IMR-90 (cell line): ENCODE data around the gene OR2F2. TPM values are rescaled to one million over a fixed set of nuclear protein-coding genes. Genes with fewer than 3 reads are reported as not detected.

Source experiments
- ATAC-seq: fragments of 200-7000 bp; cut with Tn5 transposase; 2 replicates; pipeline ENCODE4 v1.9.1; 2020; ENCODE audit warnings: low read depth, mild to moderate bottlenecking, moderate library complexity
- BruUV-seq: library from RNA; stranded (reverse); fragments of 400-500 nt; replicated peaks from 2 replicates; lab custom pipeline; 2021; lab: Mats Ljungman, UMichigan
- CTCF ChIA-PET: fragments of 300-600 bp; formaldehyde crosslinking; extraction: SDS; loops from one replicate; lab custom pipeline; 2021; ENCODE audit warnings: antibody characterized with exemption; lab: Yijun Ruan, JAX
- POLR2A ChIA-PET: fragments of 300-600 bp; sonication (Branson Sonifier 250); formaldehyde crosslinking; loops from one replicate; lab custom pipeline; 2022; ENCODE audit warnings: antibody characterized with exemption; ENCODE audit not compliant: unreplicated experiment; lab: Charles Lee
- DNase-seq: peaks from one replicate; pipeline ENCODE4 v3.0.0; 2013
- H2AFZ ChIP-seq: replicated peaks from 2 replicates; pipeline ENCODE3; 2013; ENCODE audit warnings: low read length, mild to moderate bottlenecking; ENCODE audit not compliant: poor library complexity
- H2AK5ac ChIP-seq: 2 replicates; pipeline ENCODE4 v1.6.1; 2013; ENCODE audit warnings: low read depth, low read length, inconsistent platforms
- H2AK9ac ChIP-seq: replicated peaks from 2 replicates; pipeline ENCODE3; 2013; ENCODE audit warnings: mild to moderate bottlenecking, low read depth, low read length, moderate library complexity; ENCODE audit not compliant: poor library complexity
- H2BK120ac ChIP-seq: 2 replicates; pipeline ENCODE4 v1.6.1; 2013; ENCODE audit warnings: low read depth, low read length, inconsistent platforms
- H2BK15ac ChIP-seq: 3 replicates; pipeline ENCODE4 v1.6.1; 2013; ENCODE audit warnings: low read depth, low read length, inconsistent platforms
- H2BK20ac ChIP-seq: 2 replicates; pipeline ENCODE4 v1.6.1; 2013; ENCODE audit warnings: low read depth, mild to moderate bottlenecking, inconsistent platforms, low read length, moderate library complexity
- H2BK5ac ChIP-seq: 2 replicates; pipeline ENCODE4 v1.6.1; 2013; ENCODE audit warnings: mild to moderate bottlenecking, low read depth, low read length, inconsistent platforms; ENCODE audit not compliant: poor library complexity, severe bottlenecking
- H3K14ac ChIP-seq: replicated peaks from 2 replicates; pipeline ENCODE4 v1.6.1; 2013; ENCODE audit warnings: low read depth, low read length, inconsistent platforms
- H3K18ac ChIP-seq: 2 replicates; pipeline ENCODE4 v1.6.1; 2013; ENCODE audit warnings: low read depth, low read length, control low read depth
- H3K23ac ChIP-seq: 2 replicates; pipeline ENCODE4 v1.6.1; 2013; ENCODE audit warnings: low read depth, low read length, inconsistent platforms
- H3K27ac ChIP-seq: 2 replicates; pipeline ENCODE4 v1.5.1; 2013; ENCODE audit warnings: mild to moderate bottlenecking, control low read depth, low read length; ENCODE audit not compliant: insufficient read depth
- H3K27me3 ChIP-seq: 2 replicates; pipeline ENCODE4 v1.6.1; 2013; ENCODE audit warnings: low read length; ENCODE audit not compliant: control insufficient read depth, insufficient read depth
- H3K36me3 ChIP-seq: 2 replicates; pipeline ENCODE4 v1.6.1; 2013; ENCODE audit warnings: low read length, mixed read lengths; ENCODE audit not compliant: control insufficient read depth, insufficient read depth
- H3K4ac ChIP-seq: 2 replicates; pipeline ENCODE4 v1.6.1; 2013; ENCODE audit warnings: low read depth, low read length, inconsistent platforms
- H3K4me1 ChIP-seq: 2 replicates; pipeline ENCODE4 v1.6.1; 2013; ENCODE audit warnings: low read length, mixed read lengths; ENCODE audit not compliant: control insufficient read depth, insufficient read depth
- H3K4me2 ChIP-seq: 2 replicates; pipeline ENCODE4 v1.6.1; 2013; ENCODE audit warnings: low read depth, mild to moderate bottlenecking, control low read depth, low read length, moderate library complexity
- H3K4me3 ChIP-seq: 2 replicates; pipeline ENCODE4 v1.5.1; 2013; ENCODE audit warnings: low read depth, mild to moderate bottlenecking, control low read depth, low read length, moderate library complexity; ENCODE audit not compliant: insufficient read depth
- H3K56ac ChIP-seq: 2 replicates; pipeline ENCODE4 v1.6.1; 2013; ENCODE audit warnings: low read length, inconsistent platforms; ENCODE audit not compliant: insufficient read depth; ENCODE audit errors: extremely low read depth
- H3K79me1 ChIP-seq, 2 experiments: 2 replicates each; pipeline ENCODE4 v1.6.1; 2013; ENCODE audit warnings: low read length in 2 of 2, inconsistent platforms in 1 of 2, low read depth in 1 of 2
- H3K9ac ChIP-seq: 2 replicates; pipeline ENCODE4 v1.6.1; 2013; ENCODE audit warnings: low read depth, low read length, control low read depth
- H3K9me1 ChIP-seq: 2 replicates; pipeline ENCODE4 v1.6.1; 2013; ENCODE audit warnings: low read length, inconsistent platforms; ENCODE audit not compliant: insufficient read depth
- H3K9me3 ChIP-seq: 2 replicates; pipeline ENCODE4 v1.6.1; 2013; ENCODE audit warnings: low read length; ENCODE audit not compliant: control insufficient read depth, insufficient read depth
- H4K20me1 ChIP-seq: 2 replicates; pipeline ENCODE4 v1.6.1; 2013; ENCODE audit warnings: low read length, inconsistent platforms; ENCODE audit not compliant: insufficient read depth
- H4K5ac ChIP-seq: 2 replicates; pipeline ENCODE4 v1.6.1; 2013; ENCODE audit warnings: mild to moderate bottlenecking, low read depth, low read length, control low read depth
- H4K8ac ChIP-seq, 2 experiments: 2 replicates each; pipeline ENCODE4 v1.6.1; 2013; ENCODE audit warnings: low read depth in 2 of 2, low read length in 2 of 2, control low read depth in 1 of 2, inconsistent platforms in 1 of 2
- H4K91ac ChIP-seq: 2 replicates; pipeline ENCODE4 v1.6.1; 2013; ENCODE audit warnings: low read depth, low read length, inconsistent platforms; ENCODE audit not compliant: insufficient read depth
- CEBPB ChIP-seq: IDR thresholded peaks from 2 replicates; pipeline ENCODE4 v1.6.1; 2012; ENCODE audit warnings: low read depth, low read length, improper control_type of control experiment
- CTCF ChIP-seq: conservative IDR thresholded peaks from 2 replicates; pipeline ENCODE4 v1.5.1; 2012; ENCODE audit warnings: mild to moderate bottlenecking, low read depth, low read length, improper control_type of control experiment
- RFX5 ChIP-seq: IDR thresholded peaks from 2 replicates; pipeline ENCODE4 v1.8.0; 2012; ENCODE audit warnings: low read depth, mild to moderate bottlenecking, low read length, moderate library complexity
- WGBS, 2 experiments: methylation state at CpG; one replicate each; pipeline versions ENCODE4 v1.1.5 to v1.1.7; 2013; ENCODE audit warnings: missing lambda C conversion rate in 2 of 2; ENCODE audit not compliant: insufficient read length in 1 of 2; ENCODE audit errors: extremely low coverage in 2 of 2; 5-methylcytosine and 5-hydroxymethylcytosine counted together
- dilution Hi-C: fragments of 300-500 bp; cut with HindIII; formaldehyde crosslinking; loops from one replicate; pipeline ENCODE4 v1.14.3; 2018; ENCODE audit warnings: low sequenced_read_pairs; ENCODE audit not compliant: unreplicated experiment
- in situ Hi-C: fragments of 300-500 bp; cut with MboI; formaldehyde crosslinking; loops from 3 replicates; pipeline ENCODE4 v1.14.3; 2019; ENCODE audit warnings: low sequenced_read_pairs, inconsistent platforms, mixed read lengths
- intact Hi-C: fragments of 100-400 bp; cut with micrococcal nuclease; formaldehyde crosslinking; loops from 2 replicates; pipeline ENCODE4 v1.10.0; 2022
- polyA plus RNA-seq, 3 experiments: library from polyadenylated mRNA; depleted of rRNA; stranded (reverse); fragments of >200 nt; gene quantifications; 2 replicates each; pipeline ENCODE4 v1.2.3, GENCODE V29; 2012; ENCODE audit warnings: low replicate concordance in 1 of 3
- total RNA-seq: library from RNA; depleted of rRNA; stranded (reverse); fragments of >200 nt; gene quantifications from 2 replicates; pipeline ENCODE4 v1.2.3, GENCODE V29; 2012

Gene OR2F2
- total and polyA plus RNA-seq, 2 of the 4 experiments (the other 2 are of a cell fraction) = not detected

GRCh38 chr7:143936087-143937009 lies 1.3 kb downstream of the OR2F2 start:
- H2BK120ac ChIP-seq = peak overlapping the region; percentile 76
- peak overlapping the region; percentile 93 for H4K91ac ChIP-seq
- BruUV-seq = no TSS peak
- intact Hi-C loops (loop anchor here (5.0 kb wide), 2 partner anchors 34 to 41 kb away; partner anchors contain the start of gene TCAF1), in situ Hi-C loops (no loop called here), dilution Hi-C loops (no loop called here)
- peak overlapping the region; percentile 28 for H3K4me2 ChIP-seq
- no peaks in the 10 kb centered on the region for H3K27me3 ChIP-seq
- H2BK15ac ChIP-seq = peak overlapping the region; percentile 82; the same call in 2 of the 3 replicates
- H3K4me1 ChIP-seq = peaks cover 21% of the 10 kb centered on the region
- no peaks in the 10 kb centered on the region for H3K79me1 ChIP-seq
- H3K18ac ChIP-seq = peak overlapping the region; percentile 96
- no CpG with 5 or more reads among the region's 4 CpGs for WGBS, 2 experiments
- H2BK5ac ChIP-seq = peak overlapping the region; percentile 74
- no peak overlapping the region for H3K56ac ChIP-seq
- no peaks in the 10 kb centered on the region for H3K36me3 ChIP-seq
- H3K23ac ChIP-seq = no peak overlapping the region; the same call in 1 of the 2 replicates
- H2AK9ac ChIP-seq = no peak overlapping the region
- peaks cover 10% of the 10 kb centered on the region for H3K9me1 ChIP-seq
- no peak overlapping the region for H3K4me3 ChIP-seq
- no peak for TF ChIP-seq CTCF
- 0 out of 2 replicates have a peak, but pooled peaks have one; percentile 35 for TF ChIP-seq RFX5
- peak; percentile 87 for TF ChIP-seq CEBPB
- H4K5ac ChIP-seq = peak overlapping the region; percentile 84
- H4K8ac ChIP-seq = peak overlapping the region; percentile 59 to 89
- H2BK20ac ChIP-seq = peak overlapping the region; percentile 60
- H3K9me3 ChIP-seq = no peaks in the 10 kb centered on the region
- H3K4ac ChIP-seq = peak overlapping the region; percentile 57
- ATAC-seq = peak; percentile 67
- H3K27ac ChIP-seq = peak overlapping the region; percentile 85
- POLR2A ChIA-PET = interaction anchor here (0.8 kb wide), 1 partner anchor 34 kb away, joined by 3 read pairs; the partner anchor contains the start of gene TCAF1
- CTCF ChIA-PET = interaction anchor here (0.6 to 0.9 kb wide), 2 partner anchors 27 to 576 kb away, joined by 3 read pairs; no protein-coding TSS in a partner anchor
- H2AK5ac ChIP-seq = peak overlapping the region; percentile 46; the same call in 1 of the 2 replicates
- DNase-seq = peak; percentile 85
- H3K14ac ChIP-seq = 0 out of 2 replicates have a peak overlapping the region, but pooled peaks have one; percentile 20
- H3K9ac ChIP-seq = 0 out of 2 replicates have a peak overlapping the region, but pooled peaks have one; percentile 27
- no peak overlapping the region for H2AFZ ChIP-seq
- H4K20me1 ChIP-seq = no peaks in the 10 kb centered on the region
